ENCODE data around the gene KRT20.
A peak's percentile ranks its signal among the peaks of the same experiment; 100 is the strongest.

Gene KRT20

GRCh38 chr17:40872416-40872815 lies 12.6 kb downstream of the KRT20 start:
- no peak for DNase-seq (ENCODE audit: low read depth)
- no peak for TF ChIP-seq CTCF (IDR thresholded peaks at IDR 0.05; ENCODE audit: low read depth, low read length, missing control alignments)
- in situ Hi-C loops (cut with HindIII; ENCODE audit: low sequenced_read_pairs), result no loop called here
- no peak overlapping the region for H3K4me3 ChIP-seq (ENCODE audit: low read depth, low read length)

GRCh38 chr17:40871316-40871715 lies 13.7 kb downstream of the KRT20 start:
- H3K4me3 ChIP-seq (ENCODE audit: low read depth, low read length), result no peak overlapping the region
- no peak for DNase-seq (ENCODE audit: low read depth)
- no peak for TF ChIP-seq CTCF (IDR thresholded peaks at IDR 0.05; ENCODE audit: low read depth, low read length, missing control alignments)
- in situ Hi-C loops (cut with HindIII; ENCODE audit: low sequenced_read_pairs), result no loop called here

- in situ Hi-C loops (cut with HindIII; ENCODE audit: low sequenced_read_pairs), result no loop called here
- DNase-seq (ENCODE audit: low read depth), result no peak
- H3K4me3 ChIP-seq (ENCODE audit: low read depth, low read length), result no peak overlapping the region
- no peak for TF ChIP-seq CTCF (IDR thresholded peaks at IDR 0.05; ENCODE audit: low read depth, low read length, missing control alignments)
Observed at GRCh38 chr17:40870136-40870535, 14.9 kb downstream of the KRT20 start.

- no peak for TF ChIP-seq CTCF (IDR thresholded peaks at IDR 0.05; ENCODE audit: low read depth, low read length, missing control alignments)
- in situ Hi-C loops (cut with HindIII; ENCODE audit: low sequenced_read_pairs), result no loop called here
- H3K4me3 ChIP-seq (ENCODE audit: low read depth, low read length), result no peak within 1 kb of the TSS
- no peak for DNase-seq (ENCODE audit: low read depth)
Observed at GRCh38 chr17:40866838-40867237, 18.2 kb downstream of the KRT20 start, which contains the start of gene KRT12. KRT12 (minus strand) TSS chr17:40867223; CDS start chr17:40867186, 37 bp downstream.

- H3K4me3 ChIP-seq (ENCODE audit: low read depth, low read length), result no peak overlapping the region
- no peak for TF ChIP-seq CTCF (IDR thresholded peaks at IDR 0.05; ENCODE audit: low read depth, low read length, missing control alignments)
- in situ Hi-C loops (cut with HindIII; ENCODE audit: low sequenced_read_pairs), result no loop called here
- no peak for DNase-seq (ENCODE audit: low read depth)
Observed at GRCh38 chr17:40864661-40865390, 20.2 kb downstream of the KRT20 start.

GRCh38 chr17:40862985-40863733 lies 21.9 kb downstream of the KRT20 start:
- DNase-seq (ENCODE audit: low read depth), result no peak
- in situ Hi-C loops (cut with HindIII; ENCODE audit: low sequenced_read_pairs), result no loop called here
- H3K4me3 ChIP-seq (ENCODE audit: low read depth, low read length), result no peak overlapping the region
- peak; percentile 43 for TF ChIP-seq CTCF (IDR thresholded peaks at IDR 0.05; ENCODE audit: low read depth, low read length, missing control alignments)
